GM18502 (cell line): ENCODE measurements around the gene CYP2C19.
"Not testable (repeated sequence)": the region's sequence is repeated elsewhere in the genome, so short reads cannot be mapped to it uniquely, and the experiment has no call there.

Experiments
- ATAC-seq: cut with Tn5 transposase; IDR thresholded peaks from one replicate; pipeline ENCODE4 v1.9.1; 2021; ENCODE audit warnings: mild to moderate bottlenecking; ENCODE audit not compliant: unreplicated experiment, poor library complexity

Gene CYP2C19

DNA sequence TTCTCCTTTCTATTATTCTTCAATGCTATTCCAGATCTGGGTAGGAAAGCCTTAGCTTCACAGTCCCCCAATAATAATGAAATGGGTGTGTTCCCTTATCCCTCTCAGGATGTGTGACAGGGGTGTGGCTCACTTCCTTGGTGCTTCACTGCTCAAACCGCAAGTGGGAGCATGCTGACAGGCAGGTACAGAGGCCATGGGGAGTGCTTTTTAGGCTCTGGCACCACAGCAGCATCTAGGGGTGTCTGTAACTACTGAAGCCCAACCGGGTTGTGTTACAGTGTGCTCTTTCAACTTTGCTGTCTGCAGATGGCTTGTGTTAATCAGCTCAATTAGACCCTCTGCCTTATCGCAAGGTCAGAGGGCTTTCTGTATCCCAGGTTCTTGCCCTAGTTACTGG lies 96.6 kb downstream of the CYP2C19 start:
- no peak for ATAC-seq

DNA sequence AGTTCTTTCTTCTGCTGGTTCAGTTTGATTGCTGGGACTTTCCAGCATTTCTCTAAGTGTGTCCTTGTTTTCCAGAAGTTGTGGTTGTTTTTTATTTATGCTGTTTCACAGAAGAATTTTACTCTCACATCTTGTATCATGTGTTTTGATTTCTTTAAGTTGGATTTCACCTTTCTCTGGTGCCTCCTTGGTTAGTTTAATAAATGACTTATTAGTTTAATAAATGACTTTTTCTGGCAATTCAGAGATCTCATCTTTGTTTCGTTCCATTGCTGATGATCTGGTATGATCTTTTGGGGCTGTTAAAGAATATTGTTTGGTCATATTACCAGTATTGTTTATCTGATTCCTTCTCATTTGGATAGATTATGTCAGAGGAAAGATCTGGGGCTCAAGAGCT lies 116.2 kb downstream of the CYP2C19 start:
- ATAC-seq = no peak

- no peak for ATAC-seq
Measured at GRCh38 chr10:94879214-94879613, 116.7 kb downstream of the CYP2C19 start.

- no peak for ATAC-seq
Measured at GRCh38 chr10:94889123-94889522, 126.6 kb downstream of the CYP2C19 start.

GRCh38 chr10:94890264-94891022 lies 128.0 kb downstream of the CYP2C19 start:
- ATAC-seq = no peak

- not testable (repeated sequence) for ATAC-seq
Measured at GRCh38 chr10:94898414-94898813, 135.9 kb downstream of the CYP2C19 start.

DNA sequence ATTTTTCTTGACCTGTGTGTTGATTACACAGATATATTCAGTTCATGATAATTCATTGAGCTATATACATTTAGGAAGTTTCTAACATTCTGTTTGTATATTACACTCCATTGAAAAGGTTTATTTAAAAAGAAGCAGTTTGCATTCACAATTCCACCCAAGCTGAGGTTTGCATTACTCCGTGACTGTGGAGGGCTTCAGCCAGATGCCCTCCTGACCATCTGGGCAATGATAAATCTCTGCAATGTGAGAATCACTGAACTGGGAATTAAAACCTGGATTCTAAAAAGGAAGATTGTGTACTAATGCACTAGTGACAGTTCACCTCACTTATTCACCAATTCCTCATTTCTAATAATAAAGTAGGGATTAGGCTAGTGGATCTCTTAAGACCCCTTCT lies 139.6 kb downstream of the CYP2C19 start:
- no peak for ATAC-seq

DNA sequence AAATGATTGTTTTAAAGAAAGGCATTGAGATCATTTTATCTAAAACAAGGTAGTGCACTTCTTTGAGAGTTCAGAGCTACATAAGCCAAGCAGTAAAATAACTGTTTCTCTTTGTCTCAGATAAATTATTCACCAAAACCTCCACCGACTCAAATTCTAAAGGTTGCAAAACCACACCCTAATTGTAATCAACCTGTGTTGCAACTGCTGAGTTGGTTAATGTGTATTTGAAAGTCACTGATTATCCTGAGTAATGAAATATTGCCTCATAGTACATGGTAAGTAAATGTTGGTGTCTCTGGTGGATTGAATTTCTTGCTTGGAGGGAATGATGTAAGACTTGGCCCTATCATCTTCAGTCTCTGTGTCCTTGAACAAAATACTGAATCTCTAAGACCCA lies 140.1 kb downstream of the CYP2C19 start:
- no peak for ATAC-seq
